Neural cell (in vitro differentiated cells): ENCODE measurements around the gene DLGAP4. TPM values are rescaled to one million over a fixed set of nuclear protein-coding genes. Genes with fewer than 3 reads are reported as not detected.

ENCODE experiments used
- H2AFZ ChIP-seq: fragments of 200-600, 300-800 bp; sonication (generic), shearing (Covaris generic); 2 replicates; pipeline ENCODE4 v1.6.0; 2014; ENCODE audit warnings: low read depth, mild to moderate bottlenecking, antibody characterized with exemption, low read length, moderate library complexity
- H3F3A ChIP-seq: fragments of 200-600 bp; shearing (Covaris generic); 2 replicates; pipeline ENCODE4 v1.6.1; 2016; ENCODE audit warnings: mild to moderate bottlenecking, moderate library complexity, mixed read lengths, antibody characterized with exemption, low read length; ENCODE audit not compliant: insufficient read depth, poor library complexity, severe bottlenecking
- H3K27ac ChIP-seq: fragments of 200-600, 300-800 bp; sonication (generic), shearing (Covaris generic); 2 replicates; pipeline ENCODE4 v1.5.1; 2014; ENCODE audit warnings: mild to moderate bottlenecking, low read length, moderate library complexity
- H3K27me3 ChIP-seq: fragments of 300-800, 200-600 bp; sonication (generic), shearing (Covaris generic); 2 replicates; pipeline ENCODE4 v1.6.0; 2014; ENCODE audit warnings: mild to moderate bottlenecking, low read depth, low read length, moderate library complexity; ENCODE audit not compliant: insufficient read depth
- H3K36me3 ChIP-seq: fragments of 300-800, 200-600 bp; sonication (generic), shearing (Covaris generic); 2 replicates; pipeline ENCODE4 v1.5.1; 2014; ENCODE audit warnings: mild to moderate bottlenecking, antibody characterized with exemption, low read length, moderate library complexity; ENCODE audit not compliant: insufficient read depth
- H3K4me2 ChIP-seq: fragments of 300-800, 200-600 bp; sonication (generic), shearing (Covaris generic); 2 replicates; pipeline ENCODE4 v1.6.0; 2014; ENCODE audit warnings: mild to moderate bottlenecking, low read length
- H3K4me3 ChIP-seq: fragments of 300-800, 200-600 bp; sonication (generic), shearing (Covaris generic); 2 replicates; pipeline ENCODE4 v1.5.1; 2014; ENCODE audit warnings: mild to moderate bottlenecking, low read length, moderate library complexity
- H3K79me2 ChIP-seq: fragments of 200-600 bp; shearing (Covaris generic); replicated peaks from 2 replicates; pipeline ENCODE4 v1.6.0; 2014; ENCODE audit warnings: mild to moderate bottlenecking, low read length, moderate library complexity; ENCODE audit not compliant: insufficient read depth
- H3K9ac ChIP-seq: fragments of 300-800, 200-600 bp; sonication (generic), shearing (Covaris generic); 2 replicates; pipeline ENCODE4 v1.6.1; 2016; ENCODE audit warnings: mild to moderate bottlenecking, low read length, mixed read lengths
- H3K9me2 ChIP-seq: fragments of 200-600 bp; shearing (Covaris generic); 2 replicates; pipeline ENCODE4 v1.6.1; 2016; ENCODE audit warnings: mild to moderate bottlenecking, low read length, mixed read lengths; ENCODE audit not compliant: insufficient read depth
- H3K9me3 ChIP-seq: fragments of 200-600, 300-800 bp; sonication (generic), shearing (Covaris generic); 2 replicates; pipeline ENCODE4 v1.6.1; 2016; ENCODE audit warnings: mild to moderate bottlenecking, mixed run types, low read length, moderate library complexity, mixed read lengths
- H4K20me1 ChIP-seq: fragments of 200-600 bp; shearing (Covaris generic); 2 replicates; pipeline ENCODE4 v1.6.1; 2016; ENCODE audit warnings: mild to moderate bottlenecking, mixed run types; ENCODE audit not compliant: insufficient read depth
- EP300 ChIP-seq: fragments of 450-650 bp; conservative IDR thresholded peaks from 2 replicates; pipeline ENCODE4 v1.6.1; 2014; ENCODE audit warnings: antibody characterized with exemption, mild to moderate bottlenecking, moderate library complexity; ENCODE audit not compliant: poor library complexity, severe bottlenecking
- EZH2 ChIP-seq: fragments of 200-600, 300-800 bp; shearing (Covaris generic), sonication (generic); IDR thresholded peaks from 2 replicates; pipeline ENCODE4 v1.6.1; 2014; ENCODE audit warnings: antibody characterized with exemption, low read length, borderline replicate concordance, mild to moderate bottlenecking; ENCODE audit not compliant: insufficient read depth, poor library complexity, severe bottlenecking
- MXI1 ChIP-seq: fragments of 450-650 bp; conservative IDR thresholded peaks from 2 replicates; pipeline ENCODE4 v1.6.1; 2014; ENCODE audit warnings: antibody characterized with exemption, mild to moderate bottlenecking; ENCODE audit not compliant: poor library complexity, severe bottlenecking
- POLR2AphosphoS5 ChIP-seq: IDR thresholded peaks from 2 replicates; pipeline ENCODE4 v1.6.1; 2012
- RAD21 ChIP-seq: fragments of 450-650 bp; conservative IDR thresholded peaks from 2 replicates; pipeline ENCODE4 v1.6.1; 2014; ENCODE audit warnings: antibody characterized with exemption, mild to moderate bottlenecking, moderate library complexity
- SMC3 ChIP-seq: fragments of 450-650 bp; conservative IDR thresholded peaks from 2 replicates; pipeline ENCODE4 v1.6.1; 2014; ENCODE audit warnings: antibody characterized with exemption, mild to moderate bottlenecking, moderate library complexity; ENCODE audit not compliant: poor library complexity
- TAF1 ChIP-seq: IDR thresholded peaks from 2 replicates; pipeline ENCODE4 v1.6.1; 2012; ENCODE audit warnings: low read depth
- polyA plus RNA-seq: library from polyadenylated mRNA; depleted of rRNA; stranded (reverse); fragments of >200 nt; gene quantifications from 2 replicates; pipeline ENCODE4 v1.2.3, GENCODE V29; 2014
- TF ChIP-seq, protein P1 (sequence below): IDR thresholded peaks from 2 replicates; pipeline ENCODE4 v1.6.1; 2012; ENCODE audit warnings: borderline replicate concordance
- TF ChIP-seq, protein P2 (sequence below): fragments of 450-650 bp; IDR thresholded peaks from 2 replicates; pipeline ENCODE4 v1.5.1; 2014; ENCODE audit warnings: antibody characterized with exemption, mild to moderate bottlenecking, moderate library complexity; ENCODE audit not compliant: poor library complexity, severe bottlenecking

DLGAP4 gene
- polyA plus RNA-seq, 1 donor from 2014 or later = 31.2 TPM

DNA sequence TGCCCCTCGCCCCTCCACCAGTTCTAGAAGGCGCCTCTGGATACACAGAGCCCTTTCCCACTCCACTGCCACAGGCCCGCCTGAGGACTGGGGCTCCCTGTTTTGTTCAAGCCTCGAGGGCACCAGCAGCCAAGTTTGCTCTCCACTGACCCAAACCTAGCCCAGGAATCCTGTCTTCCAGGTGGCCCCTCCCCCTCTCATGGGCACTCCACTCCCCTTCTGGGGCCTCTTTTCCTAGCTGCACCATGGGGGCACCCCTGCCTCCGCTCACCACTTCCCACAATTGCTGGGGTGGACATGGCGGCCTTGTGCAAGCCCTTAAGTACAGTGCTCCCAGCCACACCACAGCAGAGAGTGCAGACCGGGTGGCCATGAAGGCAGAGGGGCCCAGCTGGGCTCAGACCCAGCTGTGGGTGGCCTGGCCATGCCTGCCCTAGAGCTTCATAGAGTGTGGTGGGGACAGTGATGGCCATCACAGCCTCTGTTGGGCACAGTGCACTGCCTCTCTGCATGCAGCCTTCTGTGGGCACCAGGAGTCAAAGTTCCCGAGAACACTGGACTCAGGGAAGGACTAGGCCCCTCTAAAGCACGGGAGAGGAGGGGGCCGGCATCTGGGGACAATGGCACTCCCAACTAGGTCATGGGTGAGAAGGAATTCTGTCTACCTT, 236.5 kb downstream of the DLGAP4 start:
- no peaks in the 10 kb centered on the region for H4K20me1 ChIP-seq
- H3K36me3 ChIP-seq = no peaks in the 10 kb centered on the region
- H3K9me2 ChIP-seq = no peaks in the 10 kb centered on the region
- H3K79me2 ChIP-seq = no peaks in the 10 kb centered on the region
- TF ChIP-seq SMC3 (no peak), EP300 (no peak), POLR2AphosphoS5 (no peak), EZH2 (no peak), TAF1 (no peak), RAD21 (no peak), MXI1 (no peak)
- TF ChIP-seq, protein P1, sequence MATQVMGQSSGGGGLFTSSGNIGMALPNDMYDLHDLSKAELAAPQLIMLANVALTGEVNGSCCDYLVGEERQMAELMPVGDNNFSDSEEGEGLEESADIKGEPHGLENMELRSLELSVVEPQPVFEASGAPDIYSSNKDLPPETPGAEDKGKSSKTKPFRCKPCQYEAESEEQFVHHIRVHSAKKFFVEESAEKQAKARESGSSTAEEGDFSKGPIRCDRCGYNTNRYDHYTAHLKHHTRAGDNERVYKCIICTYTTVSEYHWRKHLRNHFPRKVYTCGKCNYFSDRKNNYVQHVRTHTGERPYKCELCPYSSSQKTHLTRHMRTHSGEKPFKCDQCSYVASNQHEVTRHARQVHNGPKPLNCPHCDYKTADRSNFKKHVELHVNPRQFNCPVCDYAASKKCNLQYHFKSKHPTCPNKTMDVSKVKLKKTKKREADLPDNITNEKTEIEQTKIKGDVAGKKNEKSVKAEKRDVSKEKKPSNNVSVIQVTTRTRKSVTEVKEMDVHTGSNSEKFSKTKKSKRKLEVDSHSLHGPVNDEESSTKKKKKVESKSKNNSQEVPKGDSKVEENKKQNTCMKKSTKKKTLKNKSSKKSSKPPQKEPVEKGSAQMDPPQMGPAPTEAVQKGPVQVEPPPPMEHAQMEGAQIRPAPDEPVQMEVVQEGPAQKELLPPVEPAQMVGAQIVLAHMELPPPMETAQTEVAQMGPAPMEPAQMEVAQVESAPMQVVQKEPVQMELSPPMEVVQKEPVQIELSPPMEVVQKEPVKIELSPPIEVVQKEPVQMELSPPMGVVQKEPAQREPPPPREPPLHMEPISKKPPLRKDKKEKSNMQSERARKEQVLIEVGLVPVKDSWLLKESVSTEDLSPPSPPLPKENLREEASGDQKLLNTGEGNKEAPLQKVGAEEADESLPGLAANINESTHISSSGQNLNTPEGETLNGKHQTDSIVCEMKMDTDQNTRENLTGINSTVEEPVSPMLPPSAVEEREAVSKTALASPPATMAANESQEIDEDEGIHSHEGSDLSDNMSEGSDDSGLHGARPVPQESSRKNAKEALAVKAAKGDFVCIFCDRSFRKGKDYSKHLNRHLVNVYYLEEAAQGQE = no peak
- TF ChIP-seq, protein P2, sequence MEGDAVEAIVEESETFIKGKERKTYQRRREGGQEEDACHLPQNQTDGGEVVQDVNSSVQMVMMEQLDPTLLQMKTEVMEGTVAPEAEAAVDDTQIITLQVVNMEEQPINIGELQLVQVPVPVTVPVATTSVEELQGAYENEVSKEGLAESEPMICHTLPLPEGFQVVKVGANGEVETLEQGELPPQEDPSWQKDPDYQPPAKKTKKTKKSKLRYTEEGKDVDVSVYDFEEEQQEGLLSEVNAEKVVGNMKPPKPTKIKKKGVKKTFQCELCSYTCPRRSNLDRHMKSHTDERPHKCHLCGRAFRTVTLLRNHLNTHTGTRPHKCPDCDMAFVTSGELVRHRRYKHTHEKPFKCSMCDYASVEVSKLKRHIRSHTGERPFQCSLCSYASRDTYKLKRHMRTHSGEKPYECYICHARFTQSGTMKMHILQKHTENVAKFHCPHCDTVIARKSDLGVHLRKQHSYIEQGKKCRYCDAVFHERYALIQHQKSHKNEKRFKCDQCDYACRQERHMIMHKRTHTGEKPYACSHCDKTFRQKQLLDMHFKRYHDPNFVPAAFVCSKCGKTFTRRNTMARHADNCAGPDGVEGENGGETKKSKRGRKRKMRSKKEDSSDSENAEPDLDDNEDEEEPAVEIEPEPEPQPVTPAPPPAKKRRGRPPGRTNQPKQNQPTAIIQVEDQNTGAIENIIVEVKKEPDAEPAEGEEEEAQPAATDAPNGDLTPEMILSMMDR = no peak
- H3K4me3 ChIP-seq = no peak overlapping the region
- H3K9ac ChIP-seq = no peak overlapping the region
- no peak overlapping the region for H2AFZ ChIP-seq
- no peak overlapping the region for H3K27ac ChIP-seq
- no peak overlapping the region for H3K4me2 ChIP-seq
- no peaks in the 10 kb centered on the region for H3K9me3 ChIP-seq
- no peaks in the 10 kb centered on the region for H3K27me3 ChIP-seq
- no peaks in the 10 kb centered on the region for H3F3A ChIP-seq

- Histone ChIP-seq H3K9ac (no peak overlapping the region), H3K79me2 (no peaks in the 10 kb centered on the region), H3K36me3 (no peaks in the 10 kb centered on the region), H3K4me3 (no peak overlapping the region), H3K27ac (no peak overlapping the region), H3K9me3 (no peaks in the 10 kb centered on the region), H3K27me3 (no peaks in the 10 kb centered on the region), H4K20me1 (no peaks in the 10 kb centered on the region), H2AFZ (no peak overlapping the region), H3K9me2 (no peaks in the 10 kb centered on the region), H3K4me2 (no peak overlapping the region), H3F3A (no peaks in the 10 kb centered on the region)
- no peak for TF ChIP-seq MXI1
- TF ChIP-seq EZH2 = no peak
- no peak for TF ChIP-seq SMC3
- no peak for TF ChIP-seq POLR2AphosphoS5
Measured at GRCh38 chr20:36543184-36544133, 237.3 kb downstream of the DLGAP4 start.
